Endothelial cell of umbilical vein (primary cell): Measurements from ENCODE around the gene CAT. TPM values are rescaled to one million over a fixed set of nuclear protein-coding genes. Genes with fewer than 3 reads are reported as not detected.

Source experiments
- BruUV-seq: library from RNA; stranded (reverse); fragments of 400-500 nt; replicated peaks from 2 replicates; lab custom pipeline; 2021; lab: Mats Ljungman, UMichigan
- CTCF ChIA-PET: fragments of 300-600, 350-600 bp; sonication (Branson Sonifier 250); formaldehyde crosslinking; loops from one replicate; lab custom pipeline; 2021; ENCODE audit warnings: antibody characterized with exemption, inconsistent platforms; lab: Charles Lee
- POLR2A ChIA-PET: fragments of 300-600, 350-600 bp; sonication (Branson Sonifier 250); formaldehyde crosslinking; loops from one replicate; lab custom pipeline; 2021; ENCODE audit warnings: antibody characterized with exemption, inconsistent platforms; lab: Charles Lee
- DNase-seq: peaks from one replicate; pipeline ENCODE4 v3.0.0-alpha.2; 2011; ENCODE audit warnings: low read depth, low spot score
- FAIRE-seq: peaks from 2 replicates; lab custom pipeline; 2011; peaks lifted over from hg19 to GRCh38; lab: Jason Lieb, UNC
- H2AFZ ChIP-seq: 2 replicates; pipeline ENCODE4 v1.6.0; 2012; ENCODE audit warnings: low read depth, low read length, control low read depth, inconsistent platforms
- H3K27ac ChIP-seq: 2 replicates; pipeline ENCODE4 v1.5.1; 2011; ENCODE audit warnings: low read depth, mild to moderate bottlenecking, control low read depth, low read length, moderate library complexity; ENCODE audit not compliant: insufficient read depth
- H3K27me3 ChIP-seq, 2 experiments: 2 replicates each; pipeline versions ENCODE4 v1.6.0 to v1.6.1; 2011; ENCODE audit warnings: low read length in 2 of 2, mixed read lengths in 1 of 2; ENCODE audit not compliant: control insufficient read depth in 2 of 2, insufficient read depth in 2 of 2
- H3K36me3 ChIP-seq, 2 experiments: 2 replicates in 1 of 2; 3 replicates in 1 of 2; pipeline ENCODE4 v1.5.1; 2011; ENCODE audit warnings: low read length in 2 of 2, mild to moderate bottlenecking in 1 of 2, moderate library complexity in 1 of 2; ENCODE audit not compliant: control insufficient read depth in 2 of 2, insufficient read depth in 2 of 2; ENCODE audit errors: extremely low read depth in 1 of 2
- H3K4me1 ChIP-seq: 3 replicates; pipeline ENCODE4 v1.5.1; 2011; ENCODE audit warnings: mild to moderate bottlenecking, low read length; ENCODE audit not compliant: control insufficient read depth, insufficient read depth; ENCODE audit errors: extremely low read depth
- H3K4me2 ChIP-seq: 2 replicates; pipeline ENCODE4 v1.6.1; 2011; ENCODE audit warnings: low read length, control low read depth, mixed read lengths; ENCODE audit not compliant: insufficient read depth
- H3K4me3 ChIP-seq, 3 experiments: fragments of 200-600 bp in 1 of 3; sonication (generic), shearing (Covaris generic) in 1 of 3; replicated peaks in 1 of 3; 2 replicates each; pipeline ENCODE4 v1.5.1; 2011 to 2016; ENCODE audit warnings: control low read depth in 3 of 3, low read length in 3 of 3, mild to moderate bottlenecking in 2 of 3, inconsistent platforms in 1 of 3, low read depth in 1 of 3, moderate library complexity in 1 of 3; ENCODE audit not compliant: insufficient read depth in 1 of 3
- H3K79me2 ChIP-seq: 2 replicates; pipeline ENCODE4 v1.6.0; 2012; ENCODE audit warnings: low read length, inconsistent platforms; ENCODE audit not compliant: control insufficient read depth, insufficient read depth
- H3K9ac ChIP-seq: replicated peaks from 2 replicates; pipeline ENCODE3; 2011; ENCODE audit warnings: low read length, control low read depth; ENCODE audit not compliant: insufficient read depth; ENCODE audit errors: extremely low read depth
- H3K9me1 ChIP-seq: replicated peaks from 3 replicates; pipeline ENCODE4 v1.6.0; 2011; ENCODE audit warnings: mild to moderate bottlenecking, low read length; ENCODE audit not compliant: control insufficient read depth, insufficient read depth; ENCODE audit errors: extremely low read depth
- H3K9me3 ChIP-seq: replicated peaks from 2 replicates; pipeline ENCODE4 v1.5.1; 2012; ENCODE audit warnings: low read length, inconsistent platforms; ENCODE audit not compliant: control insufficient read depth, insufficient read depth
- H4K20me1 ChIP-seq: replicated peaks from 2 replicates; pipeline ENCODE3; 2011; ENCODE audit warnings: mild to moderate bottlenecking, low read length; ENCODE audit not compliant: control insufficient read depth, insufficient read depth; ENCODE audit errors: extremely low read depth
- EZH2 ChIP-seq: IDR thresholded peaks from 2 replicates; pipeline ENCODE4 v1.6.1; 2012; ENCODE audit warnings: borderline replicate concordance, low read depth, mild to moderate bottlenecking, moderate library complexity, low read length, inconsistent platforms; ENCODE audit not compliant: severe bottlenecking
- FOS ChIP-seq: IDR thresholded peaks from 2 replicates; pipeline ENCODE4 v1.6.1; 2011; ENCODE audit warnings: mild to moderate bottlenecking, low read length, moderate library complexity, borderline replicate concordance; ENCODE audit not compliant: insufficient read depth
- GATA2 ChIP-seq: IDR thresholded peaks from 2 replicates; pipeline ENCODE4 v1.7.0; 2011; ENCODE audit warnings: low read depth, mild to moderate bottlenecking, moderate library complexity, mixed read lengths, low read length; ENCODE audit not compliant: insufficient read length, insufficient read depth
- JUN ChIP-seq: IDR thresholded peaks from 2 replicates; pipeline ENCODE4 v1.6.1; 2011; ENCODE audit warnings: borderline replicate concordance, low read depth; ENCODE audit not compliant: insufficient read length, insufficient read depth
- MYC ChIP-seq: IDR thresholded peaks from one replicate; pipeline ENCODE4 v1.6.1; 2011; ENCODE audit warnings: mild to moderate bottlenecking, low read depth, low read length
- POLR2A ChIP-seq: IDR thresholded peaks from 2 replicates; pipeline ENCODE4 v1.6.1; 2012; ENCODE audit warnings: low read depth, mild to moderate bottlenecking, control low read depth, low read length
- POLR2AphosphoS5 ChIP-seq: IDR thresholded peaks from 2 replicates; pipeline ENCODE4 v1.6.1; 2012; ENCODE audit warnings: low read depth, mild to moderate bottlenecking, control low read depth, low read length, moderate library complexity; ENCODE audit not compliant: insufficient read depth
- dilution Hi-C: fragments of 300-500 bp; cut with MboI; formaldehyde crosslinking; loops from one replicate; pipeline ENCODE4 v1.15.0; 2019; ENCODE audit warnings: low sequenced_read_pairs; ENCODE audit not compliant: extremely low pct_ligation_motif_present
- intact Hi-C: fragments of 100-400 bp; cut with micrococcal nuclease; formaldehyde crosslinking; loops from one replicate; pipeline ENCODE4 v1.10.0; 2022
- polyA plus RNA-seq, 4 experiments: library from polyadenylated mRNA; depleted of rRNA in 3 of 4; stranded (reverse) in 3 of 4; unstranded in 1 of 4; fragments of >200 nt; gene quantifications; 2 replicates each; pipeline versions ENCODE4 v1.2.1 to v1.2.3, GENCODE V29; 2011 to 2012; ENCODE audit warnings: missing spikeins in 1 of 4
- total RNA-seq: library from RNA; stranded (reverse); gene quantifications from 2 replicates; pipeline ENCODE4 v1.2.3, GENCODE V29; 2021
- TF ChIP-seq, protein P1 (sequence below), 2 donors: IDR thresholded peaks; 1 replicate in 1 of 2; 2 replicates in 1 of 2; pipeline ENCODE4 v1.5.1; 2011; ENCODE audit warnings: low read length in 2 of 2, mild to moderate bottlenecking in 2 of 2, moderate library complexity in 2 of 2, control low read depth in 1 of 2, inconsistent platforms in 1 of 2, low read depth in 1 of 2; ENCODE audit not compliant: insufficient read depth in 1 of 2; ENCODE audit errors: extremely low read depth in 1 of 2
- TF ChIP-seq, protein P2 (sequence below): IDR thresholded peaks from 2 replicates; pipeline ENCODE4 v1.6.1; 2011; ENCODE audit not compliant: insufficient read depth, insufficient read length

Gene CAT
- total and polyA plus RNA-seq, 2 donors (not counting 3 experiments of a cell fraction or from before 2014, with no cell fraction given): 32.7 to 50.5 TPM

- DNase-seq (no peak), FAIRE-seq (no peak)
- intact Hi-C loops (no loop called here), dilution Hi-C loops (no loop called here)
- POLR2A ChIA-PET: no interaction called here
- H3K4me2 ChIP-seq: no peak overlapping the region
- TF ChIP-seq FOS (no peak), MYC (no peak), EZH2 (no peak), GATA2 (no peak), POLR2AphosphoS5 (no peak), JUN (no peak), POLR2A (no peak)
- TF ChIP-seq, protein P1, sequence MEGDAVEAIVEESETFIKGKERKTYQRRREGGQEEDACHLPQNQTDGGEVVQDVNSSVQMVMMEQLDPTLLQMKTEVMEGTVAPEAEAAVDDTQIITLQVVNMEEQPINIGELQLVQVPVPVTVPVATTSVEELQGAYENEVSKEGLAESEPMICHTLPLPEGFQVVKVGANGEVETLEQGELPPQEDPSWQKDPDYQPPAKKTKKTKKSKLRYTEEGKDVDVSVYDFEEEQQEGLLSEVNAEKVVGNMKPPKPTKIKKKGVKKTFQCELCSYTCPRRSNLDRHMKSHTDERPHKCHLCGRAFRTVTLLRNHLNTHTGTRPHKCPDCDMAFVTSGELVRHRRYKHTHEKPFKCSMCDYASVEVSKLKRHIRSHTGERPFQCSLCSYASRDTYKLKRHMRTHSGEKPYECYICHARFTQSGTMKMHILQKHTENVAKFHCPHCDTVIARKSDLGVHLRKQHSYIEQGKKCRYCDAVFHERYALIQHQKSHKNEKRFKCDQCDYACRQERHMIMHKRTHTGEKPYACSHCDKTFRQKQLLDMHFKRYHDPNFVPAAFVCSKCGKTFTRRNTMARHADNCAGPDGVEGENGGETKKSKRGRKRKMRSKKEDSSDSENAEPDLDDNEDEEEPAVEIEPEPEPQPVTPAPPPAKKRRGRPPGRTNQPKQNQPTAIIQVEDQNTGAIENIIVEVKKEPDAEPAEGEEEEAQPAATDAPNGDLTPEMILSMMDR (IDR thresholded peaks at IDR 0.05; ENCODE audit: extremely low read depth in 1 of 2, insufficient read depth in 1 of 2, low read depth in 1 of 2, low read length in 2 of 2): no peak
- TF ChIP-seq, protein P2, sequence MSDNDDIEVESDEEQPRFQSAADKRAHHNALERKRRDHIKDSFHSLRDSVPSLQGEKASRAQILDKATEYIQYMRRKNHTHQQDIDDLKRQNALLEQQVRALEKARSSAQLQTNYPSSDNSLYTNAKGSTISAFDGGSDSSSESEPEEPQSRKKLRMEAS: no peak
- no peak overlapping the region for H3K27ac ChIP-seq
- H3K9me3 ChIP-seq: no peaks in the 10 kb centered on the region
- H2AFZ ChIP-seq: no peak overlapping the region
- no peaks in the 10 kb centered on the region for H3K9me1 ChIP-seq
- no peaks in the 10 kb centered on the region for H3K79me2 ChIP-seq
- H4K20me1 ChIP-seq: no peaks in the 10 kb centered on the region
- H3K27me3 ChIP-seq: no peaks in the 10 kb centered on the region
- no peak overlapping the region for H3K9ac ChIP-seq
- CTCF ChIA-PET: no interaction called here
- H3K4me1 ChIP-seq: no peaks in the 10 kb centered on the region
- no peak overlapping the region for H3K4me3 ChIP-seq
- BruUV-seq: no TSS peak
- no peaks in the 10 kb centered on the region for H3K36me3 ChIP-seq
Observed at GRCh38 chr11:34397120-34397519, 41.6 kb upstream of the CAT start.
